Vagina (tissue), 2 donors: Measurements from ENCODE around the gene FAM107B.

ENCODE experiments used
- CTCF ChIP-seq, 3 experiments: fragments of 450-650 bp in 2 of 3; fragments of 200-600 bp in 1 of 3; sonication (generic) in 1 of 3; IDR thresholded peaks; one replicate each; pipeline ENCODE4 v1.5.1; 2017 to 2019; ENCODE audit warnings: antibody characterized with exemption in 3 of 3, mild to moderate bottlenecking in 2 of 3, moderate library complexity in 2 of 3
- POLR2AphosphoS5 ChIP-seq, 2 donors: sonication (generic); formaldehyde crosslinking; IDR thresholded peaks; one replicate each; pipeline ENCODE4 v1.9.0; 2017; ENCODE audit warnings: antibody characterized with exemption in 2 of 2, mild to moderate bottlenecking in 2 of 2, low read depth in 1 of 2; ENCODE audit not compliant: insufficient read depth in 1 of 2

GRCh38 chr10:14566498-14566897 is 208.2 kb downstream of the FAM107B start:
- TF ChIP-seq CTCF (IDR thresholded peaks at IDR 0.05) (no peak), POLR2AphosphoS5 (IDR thresholded peaks at IDR 0.05; ENCODE audit: insufficient read depth in 1 of 2, low read depth in 1 of 2) (no peak)
